GM19351 (cell line): ENCODE results near the gene SLF2.

Source experiments
- ATAC-seq: cut with Tn5 transposase; IDR thresholded peaks from one replicate; pipeline ENCODE4 v1.9.1; 2021; ENCODE audit warnings: mild to moderate bottlenecking, moderate library complexity; ENCODE audit not compliant: unreplicated experiment

The SLF2 gene

GRCh38 chr10:100978121-100978900 lies 65.5 kb downstream of the SLF2 start:
- ATAC-seq = no peak

- no peak for ATAC-seq
Measured at GRCh38 chr10:100978901-100979195, 66.1 kb downstream of the SLF2 start.

- ATAC-seq = no peak
Measured at GRCh38 chr10:100979791-100980272, 67.1 kb downstream of the SLF2 start.

- no peak for ATAC-seq
Measured at GRCh38 chr10:100980311-100980710, 67.5 kb downstream of the SLF2 start.

GRCh38 chr10:100980711-100981110 lies 67.9 kb downstream of the SLF2 start:
- ATAC-seq = no peak

- no peak for ATAC-seq
Measured at GRCh38 chr10:100981178-100981772, 68.5 kb downstream of the SLF2 start.

GRCh38 chr10:100982916-100983830 lies 70.4 kb downstream of the SLF2 start:
- no peak for ATAC-seq

- no peak for ATAC-seq
Measured at GRCh38 chr10:100983868-100984671, 71.3 kb downstream of the SLF2 start.

- no peak for ATAC-seq
Measured at GRCh38 chr10:100984672-100985177, 72.0 kb downstream of the SLF2 start.

- ATAC-seq = no peak
Measured at GRCh38 chr10:100985336-100985735, 72.6 kb downstream of the SLF2 start.

GRCh38 chr10:100986623-100986951 lies 73.8 kb downstream of the SLF2 start:
- ATAC-seq = peak; percentile 7

GRCh38 chr10:100986952-100987684 lies 74.4 kb downstream of the SLF2 start, which contains the start of the genes MRPL43 and TWNK:
MRPL43 (minus strand) TSS chr10:100987497; CDS start chr10:100987443, 54 bp downstream.
TWNK (plus strand) TSS chr10:100987543; CDS start chr10:100988211, 668 bp downstream.
- peak; percentile 78 for ATAC-seq

- peak; percentile 23 for ATAC-seq
Measured at GRCh38 chr10:100987685-100988049, 74.9 kb downstream of the SLF2 start.

GRCh38 chr10:100988166-100988565 lies 75.4 kb downstream of the SLF2 start:
- ATAC-seq = no peak

- no peak for ATAC-seq
Measured at GRCh38 chr10:100989088-100989487, 76.3 kb downstream of the SLF2 start.

- no peak for ATAC-seq
Measured at GRCh38 chr10:100993986-100994708, 81.4 kb downstream of the SLF2 start.

- ATAC-seq = no peak
Measured at GRCh38 chr10:100995181-100995580, 82.4 kb downstream of the SLF2 start.

- no peak for ATAC-seq
Measured at GRCh38 chr10:100996678-100997359, 84.1 kb downstream of the SLF2 start.
